IMR-90 (cell line): Measurements from ENCODE around the gene ARHGEF38. TPM values are rescaled to one million over a fixed set of nuclear protein-coding genes. Genes with fewer than 3 reads are reported as not detected.

Experiments
- ATAC-seq: fragments of 200-7000 bp; cut with Tn5 transposase; 2 replicates; pipeline ENCODE4 v1.9.1; 2020; ENCODE audit warnings: low read depth, mild to moderate bottlenecking, moderate library complexity
- BruUV-seq: library from RNA; stranded (reverse); fragments of 400-500 nt; replicated peaks from 2 replicates; lab custom pipeline; 2021; lab: Mats Ljungman, UMichigan
- CTCF ChIA-PET: fragments of 300-600 bp; formaldehyde crosslinking; extraction: SDS; loops from one replicate; lab custom pipeline; 2021; ENCODE audit warnings: antibody characterized with exemption; lab: Yijun Ruan, JAX
- POLR2A ChIA-PET: fragments of 300-600 bp; sonication (Branson Sonifier 250); formaldehyde crosslinking; loops from one replicate; lab custom pipeline; 2022; ENCODE audit warnings: antibody characterized with exemption; ENCODE audit not compliant: unreplicated experiment; lab: Charles Lee
- DNase-seq: peaks from one replicate; pipeline ENCODE4 v3.0.0; 2013
- H2AFZ ChIP-seq: replicated peaks from 2 replicates; pipeline ENCODE3; 2013; ENCODE audit warnings: low read length, mild to moderate bottlenecking; ENCODE audit not compliant: poor library complexity
- H2AK5ac ChIP-seq: 2 replicates; pipeline ENCODE4 v1.6.1; 2013; ENCODE audit warnings: low read depth, low read length, inconsistent platforms
- H2AK9ac ChIP-seq: replicated peaks from 2 replicates; pipeline ENCODE3; 2013; ENCODE audit warnings: mild to moderate bottlenecking, low read depth, low read length, moderate library complexity; ENCODE audit not compliant: poor library complexity
- H2BK120ac ChIP-seq: 2 replicates; pipeline ENCODE4 v1.6.1; 2013; ENCODE audit warnings: low read depth, low read length, inconsistent platforms
- H2BK15ac ChIP-seq: 3 replicates; pipeline ENCODE4 v1.6.1; 2013; ENCODE audit warnings: low read depth, low read length, inconsistent platforms
- H2BK20ac ChIP-seq: 2 replicates; pipeline ENCODE4 v1.6.1; 2013; ENCODE audit warnings: low read depth, mild to moderate bottlenecking, inconsistent platforms, low read length, moderate library complexity
- H2BK5ac ChIP-seq: 2 replicates; pipeline ENCODE4 v1.6.1; 2013; ENCODE audit warnings: mild to moderate bottlenecking, low read depth, low read length, inconsistent platforms; ENCODE audit not compliant: poor library complexity, severe bottlenecking
- H3K14ac ChIP-seq: replicated peaks from 2 replicates; pipeline ENCODE4 v1.6.1; 2013; ENCODE audit warnings: low read depth, low read length, inconsistent platforms
- H3K18ac ChIP-seq: 2 replicates; pipeline ENCODE4 v1.6.1; 2013; ENCODE audit warnings: low read depth, low read length, control low read depth
- H3K23ac ChIP-seq: 2 replicates; pipeline ENCODE4 v1.6.1; 2013; ENCODE audit warnings: low read depth, low read length, inconsistent platforms
- H3K27ac ChIP-seq: 2 replicates; pipeline ENCODE4 v1.5.1; 2013; ENCODE audit warnings: mild to moderate bottlenecking, control low read depth, low read length; ENCODE audit not compliant: insufficient read depth
- H3K27me3 ChIP-seq: 2 replicates; pipeline ENCODE4 v1.6.1; 2013; ENCODE audit warnings: low read length; ENCODE audit not compliant: control insufficient read depth, insufficient read depth
- H3K36me3 ChIP-seq: 2 replicates; pipeline ENCODE4 v1.6.1; 2013; ENCODE audit warnings: low read length, mixed read lengths; ENCODE audit not compliant: control insufficient read depth, insufficient read depth
- H3K4ac ChIP-seq: 2 replicates; pipeline ENCODE4 v1.6.1; 2013; ENCODE audit warnings: low read depth, low read length, inconsistent platforms
- H3K4me1 ChIP-seq: 2 replicates; pipeline ENCODE4 v1.6.1; 2013; ENCODE audit warnings: low read length, mixed read lengths; ENCODE audit not compliant: control insufficient read depth, insufficient read depth
- H3K4me2 ChIP-seq: 2 replicates; pipeline ENCODE4 v1.6.1; 2013; ENCODE audit warnings: low read depth, mild to moderate bottlenecking, control low read depth, low read length, moderate library complexity
- H3K4me3 ChIP-seq: 2 replicates; pipeline ENCODE4 v1.5.1; 2013; ENCODE audit warnings: low read depth, mild to moderate bottlenecking, control low read depth, low read length, moderate library complexity; ENCODE audit not compliant: insufficient read depth
- H3K56ac ChIP-seq: 2 replicates; pipeline ENCODE4 v1.6.1; 2013; ENCODE audit warnings: low read length, inconsistent platforms; ENCODE audit not compliant: insufficient read depth; ENCODE audit errors: extremely low read depth
- H3K79me1 ChIP-seq, 2 experiments: 2 replicates each; pipeline ENCODE4 v1.6.1; 2013; ENCODE audit warnings: low read length in 2 of 2, inconsistent platforms in 1 of 2, low read depth in 1 of 2
- H3K9ac ChIP-seq: 2 replicates; pipeline ENCODE4 v1.6.1; 2013; ENCODE audit warnings: low read depth, low read length, control low read depth
- H3K9me1 ChIP-seq: 2 replicates; pipeline ENCODE4 v1.6.1; 2013; ENCODE audit warnings: low read length, inconsistent platforms; ENCODE audit not compliant: insufficient read depth
- H3K9me3 ChIP-seq: 2 replicates; pipeline ENCODE4 v1.6.1; 2013; ENCODE audit warnings: low read length; ENCODE audit not compliant: control insufficient read depth, insufficient read depth
- H4K20me1 ChIP-seq: 2 replicates; pipeline ENCODE4 v1.6.1; 2013; ENCODE audit warnings: low read length, inconsistent platforms; ENCODE audit not compliant: insufficient read depth
- H4K5ac ChIP-seq: 2 replicates; pipeline ENCODE4 v1.6.1; 2013; ENCODE audit warnings: mild to moderate bottlenecking, low read depth, low read length, control low read depth
- H4K8ac ChIP-seq, 2 experiments: 2 replicates each; pipeline ENCODE4 v1.6.1; 2013; ENCODE audit warnings: low read depth in 2 of 2, low read length in 2 of 2, control low read depth in 1 of 2, inconsistent platforms in 1 of 2
- H4K91ac ChIP-seq: 2 replicates; pipeline ENCODE4 v1.6.1; 2013; ENCODE audit warnings: low read depth, low read length, inconsistent platforms; ENCODE audit not compliant: insufficient read depth
- BHLHE40 ChIP-seq: fragments of 150-350 bp; IDR thresholded peaks from 2 replicates; pipeline ENCODE4 v1.6.1; 2016; ENCODE audit warnings: mild to moderate bottlenecking, low read depth, low read length
- CHD1 ChIP-seq: IDR thresholded peaks from 2 replicates; pipeline ENCODE4 v1.6.1; 2012; ENCODE audit warnings: low read depth, low read length, improper control_type of control experiment
- CTCF ChIP-seq: conservative IDR thresholded peaks from 2 replicates; pipeline ENCODE4 v1.5.1; 2012; ENCODE audit warnings: mild to moderate bottlenecking, low read depth, low read length, improper control_type of control experiment
- ELK1 ChIP-seq: fragments of 150-350 bp; IDR thresholded peaks from 2 replicates; pipeline ENCODE4 v1.6.1; 2016; ENCODE audit warnings: low read depth, mild to moderate bottlenecking, low read length, moderate library complexity, borderline replicate concordance
- FOS ChIP-seq: fragments of 150-350 bp; IDR thresholded peaks from 2 replicates; pipeline ENCODE4 v1.6.1; 2016; ENCODE audit warnings: low read depth, low read length
- MAFK ChIP-seq: IDR thresholded peaks from 2 replicates; pipeline ENCODE4 v1.6.1; 2012; ENCODE audit warnings: low read depth, low read length, improper control_type of control experiment
- MAZ ChIP-seq: IDR thresholded peaks from 2 replicates; pipeline ENCODE4 v1.6.1; 2012; ENCODE audit warnings: low read depth, mild to moderate bottlenecking, low read length, improper control_type of control experiment, moderate library complexity, borderline replicate concordance
- MXI1 ChIP-seq: IDR thresholded peaks from 2 replicates; pipeline ENCODE4 v1.6.1; 2012; ENCODE audit warnings: low read depth, mild to moderate bottlenecking, low read length, moderate library complexity, borderline replicate concordance
- NFE2L2 ChIP-seq: fragments of 150-350 bp; IDR thresholded peaks from 2 replicates; pipeline ENCODE4 v1.6.1; 2016; ENCODE audit warnings: low read depth, mild to moderate bottlenecking, low read length
- POLR2A ChIP-seq: IDR thresholded peaks from 2 replicates; pipeline ENCODE4 v1.6.1; 2012; ENCODE audit warnings: mild to moderate bottlenecking, low read depth, low read length
- RAD21 ChIP-seq: IDR thresholded peaks from 2 replicates; pipeline ENCODE4 v1.6.1; 2012; ENCODE audit warnings: low read length, improper control_type of control experiment
- RCOR1 ChIP-seq: IDR thresholded peaks from 2 replicates; pipeline ENCODE4 v1.6.1; 2012; ENCODE audit warnings: mild to moderate bottlenecking, low read length, improper control_type of control experiment; ENCODE audit not compliant: insufficient replicate concordance
- RFX5 ChIP-seq: IDR thresholded peaks from 2 replicates; pipeline ENCODE4 v1.8.0; 2012; ENCODE audit warnings: low read depth, mild to moderate bottlenecking, low read length, moderate library complexity
- SMC3 ChIP-seq: fragments of 150-350 bp; IDR thresholded peaks from 2 replicates; pipeline ENCODE4 v1.6.1; 2016; ENCODE audit warnings: low read depth, mild to moderate bottlenecking, antibody characterized with exemption, low read length, moderate library complexity
- WGBS, 2 experiments: methylation state at CpG; one replicate each; pipeline versions ENCODE4 v1.1.5 to v1.1.7; 2013; ENCODE audit warnings: missing lambda C conversion rate in 2 of 2; ENCODE audit not compliant: insufficient read length in 1 of 2; ENCODE audit errors: extremely low coverage in 2 of 2; 5-methylcytosine and 5-hydroxymethylcytosine counted together
- dilution Hi-C: fragments of 300-500 bp; cut with HindIII; formaldehyde crosslinking; loops from one replicate; pipeline ENCODE4 v1.14.3; 2018; ENCODE audit warnings: low sequenced_read_pairs; ENCODE audit not compliant: unreplicated experiment
- in situ Hi-C: fragments of 300-500 bp; cut with MboI; formaldehyde crosslinking; loops from 3 replicates; pipeline ENCODE4 v1.14.3; 2019; ENCODE audit warnings: low sequenced_read_pairs, inconsistent platforms, mixed read lengths
- intact Hi-C: fragments of 100-400 bp; cut with micrococcal nuclease; formaldehyde crosslinking; loops from 2 replicates; pipeline ENCODE4 v1.10.0; 2022
- polyA plus RNA-seq, 3 experiments: library from polyadenylated mRNA; depleted of rRNA; stranded (reverse); fragments of >200 nt; gene quantifications; 2 replicates each; pipeline ENCODE4 v1.2.3, GENCODE V29; 2012; ENCODE audit warnings: low replicate concordance in 1 of 3
- total RNA-seq: library from RNA; depleted of rRNA; stranded (reverse); fragments of >200 nt; gene quantifications from 2 replicates; pipeline ENCODE4 v1.2.3, GENCODE V29; 2012
- TF ChIP-seq, protein P1 (sequence below): fragments of 150-350 bp; IDR thresholded peaks from 2 replicates; pipeline ENCODE4 v1.6.1; 2017; ENCODE audit warnings: mild to moderate bottlenecking, antibody characterized with exemption, low read length, low read depth

Gene ARHGEF38
- total and polyA plus RNA-seq, 2 of the 4 experiments (the other 2 are of a cell fraction), result not detected

- H3K9me1 ChIP-seq, result no peaks in the 10 kb centered on the region
- H2BK15ac ChIP-seq, result no peak overlapping the region
- H3K18ac ChIP-seq, result no peak overlapping the region
- no peak overlapping the region for H3K23ac ChIP-seq
- ATAC-seq (no peak), DNase-seq (no peak)
- no peaks in the 10 kb centered on the region for H3K27me3 ChIP-seq
- TF ChIP-seq RCOR1 (no peak), CTCF (no peak), NFE2L2 (no peak), POLR2A (no peak), MAZ (no peak), MXI1 (no peak), CHD1 (no peak), BHLHE40 (no peak), MAFK (no peak), RAD21 (no peak), ELK1 (no peak), SMC3 (no peak), FOS (no peak), RFX5 (no peak)
- TF ChIP-seq, protein P1, sequence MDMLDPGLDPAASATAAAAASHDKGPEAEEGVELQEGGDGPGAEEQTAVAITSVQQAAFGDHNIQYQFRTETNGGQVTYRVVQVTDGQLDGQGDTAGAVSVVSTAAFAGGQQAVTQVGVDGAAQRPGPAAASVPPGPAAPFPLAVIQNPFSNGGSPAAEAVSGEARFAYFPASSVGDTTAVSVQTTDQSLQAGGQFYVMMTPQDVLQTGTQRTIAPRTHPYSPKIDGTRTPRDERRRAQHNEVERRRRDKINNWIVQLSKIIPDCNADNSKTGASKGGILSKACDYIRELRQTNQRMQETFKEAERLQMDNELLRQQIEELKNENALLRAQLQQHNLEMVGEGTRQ, result no peak
- no peak overlapping the region for H3K4ac ChIP-seq
- no peak overlapping the region for H4K8ac ChIP-seq
- H2AK5ac ChIP-seq, result no peak overlapping the region
- H3K79me1 ChIP-seq, result no peaks in the 10 kb centered on the region
- no peak overlapping the region for H3K56ac ChIP-seq
- no peak overlapping the region for H3K4me2 ChIP-seq
- POLR2A ChIA-PET, result no interaction called here
- H3K14ac ChIP-seq, result no peak overlapping the region
- H2BK20ac ChIP-seq, result no peak overlapping the region
- H3K4me1 ChIP-seq, result no peaks in the 10 kb centered on the region
- H3K36me3 ChIP-seq, result no peaks in the 10 kb centered on the region
- H2AK9ac ChIP-seq, result no peak overlapping the region
- intact Hi-C loops (no loop called here), dilution Hi-C loops (no loop called here), in situ Hi-C loops (no loop called here)
- no peak overlapping the region for H2BK120ac ChIP-seq
- H4K20me1 ChIP-seq, result no peaks in the 10 kb centered on the region
- WGBS, 2 experiments, result no CpG with 5 or more reads among the region's 3 CpGs
- no peak overlapping the region for H2BK5ac ChIP-seq
- BruUV-seq, result no TSS peak
- H2AFZ ChIP-seq, result no peak overlapping the region
- no peak overlapping the region for H3K27ac ChIP-seq
- no peak overlapping the region for H4K91ac ChIP-seq
- H3K9ac ChIP-seq, result no peak overlapping the region
- H3K4me3 ChIP-seq, result no peak overlapping the region
- CTCF ChIA-PET, result no interaction called here
- no peak overlapping the region for H4K5ac ChIP-seq
- H3K9me3 ChIP-seq, result no peaks in the 10 kb centered on the region
Measured at GRCh38 chr4:105591573-105591972, 39.2 kb downstream of the ARHGEF38 start.
